SK-N-SH (cell line): Measurements from ENCODE around the gene TBC1D19. TPM values are rescaled to one million over a fixed set of nuclear protein-coding genes. Genes with fewer than 3 reads are reported as not detected.

ENCODE experiments used
- CTCF ChIA-PET: fragments of 300-600, 350-600 bp; formaldehyde crosslinking; extraction: SDS; loops from one replicate; lab custom pipeline; 2021; lab: Yijun Ruan, JAX
- POLR2A ChIA-PET: fragments of 350-600 bp; sonication (Branson Sonifier 250); formaldehyde crosslinking; extraction: SDS; loops from one replicate; lab custom pipeline; 2020; ENCODE audit warnings: antibody characterized with exemption, inconsistent platforms; lab: Yijun Ruan, JAX
- DNase-seq: peaks from one replicate; pipeline ENCODE4 v3.0.0; 2012
- H2AFZ ChIP-seq: fragments of 200-600 bp; sonication (generic); 2 replicates; pipeline ENCODE4 v1.8.1; 2016; ENCODE audit warnings: antibody characterized with exemption, mild to moderate bottlenecking, low read depth
- H3F3A ChIP-seq: fragments of 200-600 bp; sonication (generic); replicated peaks from 2 replicates; pipeline ENCODE3; 2016; ENCODE audit warnings: antibody characterized with exemption, mild to moderate bottlenecking; ENCODE audit not compliant: insufficient read depth
- H3K27ac ChIP-seq, 2 experiments: fragments of 200-500 bp in 1 of 2; fragments of 200-600 bp in 1 of 2; sonication (Bioruptor generic) in 1 of 2; sonication (generic), shearing (Covaris generic) in 1 of 2; 2 replicates each; pipeline versions ENCODE4 v1.5.1 to v1.6.1; 2014 to 2016; ENCODE audit warnings: low read depth in 2 of 2, inconsistent platforms in 1 of 2, low read length in 1 of 2, mild to moderate bottlenecking in 1 of 2, mixed read lengths in 1 of 2
- H3K27me3 ChIP-seq: fragments of 200-600 bp; sonication (generic), shearing (Covaris generic); 2 replicates; pipeline ENCODE4 v1.6.1; 2016; ENCODE audit warnings: mixed run types; ENCODE audit not compliant: insufficient read depth
- H3K36me3 ChIP-seq, 2 experiments: fragments of 200-500 bp in 1 of 2; fragments of 200-600 bp in 1 of 2; sonication (Bioruptor generic) in 1 of 2; sonication (generic) in 1 of 2; replicated peaks in 1 of 2; 2 replicates each; pipeline versions ENCODE3 to v1.5.1; 2014 to 2016; ENCODE audit warnings: low read length in 1 of 2, mild to moderate bottlenecking in 1 of 2; ENCODE audit not compliant: insufficient read depth in 2 of 2, control insufficient read depth in 1 of 2
- H3K4me1 ChIP-seq, 2 experiments: fragments of 200-500 bp in 1 of 2; fragments of 200-600 bp in 1 of 2; sonication (Bioruptor generic) in 1 of 2; sonication (generic), shearing (Covaris generic) in 1 of 2; 2 replicates each; pipeline versions ENCODE4 v1.5.1 to v1.6.1; 2014 to 2016; ENCODE audit warnings: low read depth in 1 of 2, low read length in 1 of 2, mixed run types in 1 of 2; ENCODE audit not compliant: insufficient read depth in 2 of 2, control insufficient read depth in 1 of 2
- H3K4me2 ChIP-seq: fragments of 200-600 bp; sonication (generic), shearing (Covaris generic); 2 replicates; pipeline ENCODE4 v1.6.1; 2017; ENCODE audit warnings: mixed run types
- H3K4me3 ChIP-seq, 2 experiments: fragments of 200-500 bp in 1 of 2; fragments of 200-600 bp in 1 of 2; sonication (Bioruptor generic) in 1 of 2; sonication (generic), shearing (Covaris generic) in 1 of 2; 2 replicates each; pipeline versions ENCODE4 v1.5.1 to v1.8.1; 2014 to 2016; ENCODE audit warnings: low read depth in 2 of 2, inconsistent platforms in 1 of 2, low read length in 1 of 2, mild to moderate bottlenecking in 1 of 2, mixed read lengths in 1 of 2, moderate library complexity in 1 of 2
- H3K79me2 ChIP-seq: fragments of 200-600 bp; sonication (generic); 2 replicates; pipeline ENCODE4 v1.8.1; 2017; ENCODE audit warnings: mild to moderate bottlenecking; ENCODE audit not compliant: insufficient read depth
- H3K9ac ChIP-seq: fragments of 200-600 bp; sonication (generic); 2 replicates; pipeline ENCODE4 v1.6.1; 2017; ENCODE audit warnings: mixed run types
- H3K9me2 ChIP-seq: fragments of 200-600 bp; sonication (generic); 2 replicates; pipeline ENCODE4 v1.6.1; 2017; ENCODE audit warnings: mixed run types
- H3K9me3 ChIP-seq: fragments of 200-600 bp; sonication (generic); 2 replicates; pipeline ENCODE4 v1.6.1; 2017; ENCODE audit warnings: mixed run types, mild to moderate bottlenecking, moderate library complexity
- H4K20me1 ChIP-seq: fragments of 200-600 bp; sonication (generic); 2 replicates; pipeline ENCODE4 v1.6.1; 2017; ENCODE audit warnings: mild to moderate bottlenecking, mixed run types; ENCODE audit not compliant: insufficient read depth
- GATA2 ChIP-seq: sonication (generic); formaldehyde crosslinking; IDR thresholded peaks from 2 replicates; pipeline ENCODE4 v1.5.0; 2020; ENCODE audit warnings: mild to moderate bottlenecking, missing genetic modification reagents
- SMC3 ChIP-seq: IDR thresholded peaks from 2 replicates; pipeline ENCODE4 v1.6.1; 2012; ENCODE audit warnings: low read depth, low read length, improper control_type of control experiment
- WGBS: methylation state at CpG from one replicate; pipeline ENCODE4 v1.1.6; 2017; ENCODE audit warnings: low lambda C conversion rate; 5-methylcytosine and 5-hydroxymethylcytosine counted together
- polyA plus RNA-seq, 3 experiments: library from polyadenylated mRNA; depleted of rRNA; stranded (reverse); fragments of >200 nt; gene quantifications; 2 replicates each; pipeline ENCODE4 v1.2.3, GENCODE V29; 2012
- TF ChIP-seq, protein P1 (sequence below): fragments of 150-350 bp; IDR thresholded peaks from 2 replicates; pipeline ENCODE4 v1.6.1; 2016; ENCODE audit warnings: mild to moderate bottlenecking, low read depth, low read length
- TF ChIP-seq, protein P2 (sequence below): IDR thresholded peaks from 2 replicates; pipeline ENCODE4 v1.4.0; 2012; ENCODE audit warnings: low read depth, borderline replicate concordance
- TF ChIP-seq, protein P3 (sequence below): fragments of 150-350 bp; IDR thresholded peaks from 2 replicates; pipeline ENCODE4 v1.6.1; 2017; ENCODE audit warnings: antibody characterized with exemption, low read length, low read depth, borderline replicate concordance

Gene TBC1D19
- polyA plus RNA-seq, 1 of the 3 experiments (the other 2 are of a cell fraction) = 4.2 TPM

DNA sequence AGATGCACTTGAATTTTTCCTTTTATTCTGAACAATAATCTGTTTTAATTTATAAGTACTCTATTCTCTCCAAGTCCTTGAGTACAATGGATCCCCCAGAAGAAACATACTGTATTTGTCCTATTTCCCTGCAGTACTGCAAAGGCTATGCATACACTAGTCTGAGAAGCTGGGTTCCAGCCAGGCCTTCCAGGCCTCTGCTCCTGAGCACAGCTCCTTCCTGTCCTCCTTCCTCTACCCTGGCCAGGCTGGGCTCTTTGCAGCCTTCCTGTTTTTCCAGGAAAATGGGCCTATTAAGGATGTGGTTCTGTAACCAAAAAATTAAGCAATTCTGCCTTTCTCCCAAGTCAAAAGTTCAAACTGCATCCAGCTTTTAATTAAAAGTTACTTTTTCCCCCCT is 208.8 kb downstream of the TBC1D19 start (continued):
- TF ChIP-seq, protein P1, sequence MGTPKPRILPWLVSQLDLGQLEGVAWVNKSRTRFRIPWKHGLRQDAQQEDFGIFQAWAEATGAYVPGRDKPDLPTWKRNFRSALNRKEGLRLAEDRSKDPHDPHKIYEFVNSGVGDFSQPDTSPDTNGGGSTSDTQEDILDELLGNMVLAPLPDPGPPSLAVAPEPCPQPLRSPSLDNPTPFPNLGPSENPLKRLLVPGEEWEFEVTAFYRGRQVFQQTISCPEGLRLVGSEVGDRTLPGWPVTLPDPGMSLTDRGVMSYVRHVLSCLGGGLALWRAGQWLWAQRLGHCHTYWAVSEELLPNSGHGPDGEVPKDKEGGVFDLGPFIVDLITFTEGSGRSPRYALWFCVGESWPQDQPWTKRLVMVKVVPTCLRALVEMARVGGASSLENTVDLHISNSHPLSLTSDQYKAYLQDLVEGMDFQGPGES = no peak

DNA sequence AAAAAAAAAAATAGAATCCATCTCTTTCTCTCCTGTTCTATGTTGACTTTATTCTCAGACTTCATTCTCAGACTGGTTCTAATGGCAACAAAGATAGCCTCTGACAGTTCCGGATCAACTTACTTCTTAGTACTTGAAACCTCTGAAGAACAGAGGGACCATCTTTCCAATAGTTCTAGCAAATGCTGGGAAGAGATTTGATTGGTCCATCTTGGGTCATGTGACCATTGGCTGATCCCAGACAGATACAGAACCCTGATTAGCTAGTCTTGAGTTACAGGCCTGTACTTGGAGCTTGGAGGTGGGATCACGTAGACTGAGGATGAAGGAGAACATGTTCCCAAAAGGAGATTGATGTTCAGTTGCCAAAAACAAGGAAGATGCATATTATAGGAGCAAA is 209.9 kb downstream of the TBC1D19 start:
- Histone ChIP-seq H3K9me3 (no peaks in the 10 kb centered on the region), H3K4me1 (peaks cover 0 to under 1% of the 10 kb centered on the region in 2 experiments; a peak in 1 of 4 replicates), H3K36me3 (no peaks in the 10 kb centered on the region), H3K27ac (no peak overlapping the region), H3K9me2 (no peaks in the 10 kb centered on the region), H2AFZ (no peak overlapping the region), H3K4me2 (no peak overlapping the region), H3K4me3 (no peak overlapping the region), H3F3A (no peaks in the 10 kb centered on the region), H3K9ac (no peak overlapping the region), H3K79me2 (no peaks in the 10 kb centered on the region), H3K27me3 (no peaks in the 10 kb centered on the region), H4K20me1 (no peaks in the 10 kb centered on the region)
- no peak for DNase-seq
- ChIA-PET CTCF (no interaction called here), POLR2A (no interaction called here)
- TF ChIP-seq, protein P2, sequence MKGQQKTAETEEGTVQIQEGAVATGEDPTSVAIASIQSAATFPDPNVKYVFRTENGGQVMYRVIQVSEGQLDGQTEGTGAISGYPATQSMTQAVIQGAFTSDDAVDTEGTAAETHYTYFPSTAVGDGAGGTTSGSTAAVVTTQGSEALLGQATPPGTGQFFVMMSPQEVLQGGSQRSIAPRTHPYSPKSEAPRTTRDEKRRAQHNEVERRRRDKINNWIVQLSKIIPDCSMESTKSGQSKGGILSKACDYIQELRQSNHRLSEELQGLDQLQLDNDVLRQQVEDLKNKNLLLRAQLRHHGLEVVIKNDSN = peak; percentile 23; the same call in 1 of the 2 replicates
- TF ChIP-seq, protein P3, sequence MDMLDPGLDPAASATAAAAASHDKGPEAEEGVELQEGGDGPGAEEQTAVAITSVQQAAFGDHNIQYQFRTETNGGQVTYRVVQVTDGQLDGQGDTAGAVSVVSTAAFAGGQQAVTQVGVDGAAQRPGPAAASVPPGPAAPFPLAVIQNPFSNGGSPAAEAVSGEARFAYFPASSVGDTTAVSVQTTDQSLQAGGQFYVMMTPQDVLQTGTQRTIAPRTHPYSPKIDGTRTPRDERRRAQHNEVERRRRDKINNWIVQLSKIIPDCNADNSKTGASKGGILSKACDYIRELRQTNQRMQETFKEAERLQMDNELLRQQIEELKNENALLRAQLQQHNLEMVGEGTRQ = no peak
- 92% methylated on average over 2 of the region's 2 CpGs for WGBS

DNA sequence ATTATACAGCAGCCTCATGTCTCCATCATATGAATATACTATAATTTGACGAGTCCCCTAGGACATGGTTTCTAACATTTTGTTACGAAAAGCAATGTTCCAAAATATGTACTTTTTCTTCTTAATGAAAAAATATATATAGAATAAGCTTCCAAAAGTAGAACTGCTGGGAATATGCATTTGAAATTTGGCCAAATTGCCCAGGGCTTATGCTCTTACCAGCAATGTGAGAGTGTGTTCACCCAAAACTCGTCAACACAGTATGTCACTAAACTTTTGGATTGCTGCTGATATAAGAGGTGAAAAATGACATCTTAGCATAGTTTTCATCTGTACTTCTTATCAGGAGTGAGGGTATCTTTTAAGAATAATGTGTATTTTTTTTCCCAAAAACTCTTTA is 212.2 kb downstream of the TBC1D19 start:
- Histone ChIP-seq H3K4me2 (no peak overlapping the region), H3K9me2 (no peaks in the 10 kb centered on the region), H3K27ac (no peak overlapping the region), H2AFZ (no peak overlapping the region), H4K20me1 (no peaks in the 10 kb centered on the region), H3K4me1 (no peaks in the 10 kb centered on the region), H3K9me3 (no peaks in the 10 kb centered on the region), H3K27me3 (no peaks in the 10 kb centered on the region), H3F3A (no peaks in the 10 kb centered on the region), H3K9ac (no peak overlapping the region), H3K79me2 (no peaks in the 10 kb centered on the region), H3K36me3 (no peaks in the 10 kb centered on the region), H3K4me3 (no peak overlapping the region)
- ChIA-PET POLR2A (no interaction called here), CTCF (no interaction called here)
- TF ChIP-seq, protein P2 = no peak
- TF ChIP-seq SMC3 (no peak), GATA2 (CRISPR knock-in tag) (no peak)
- WGBS = 90% methylated on average over 3 of the region's 3 CpGs
- no peak for DNase-seq
